ENCODE results near the gene BANP. TPM values are rescaled to one million over a fixed set of nuclear protein-coding genes. Genes with fewer than 3 reads are reported as not detected.
"Not testable (repeated sequence)": the region's sequence is repeated elsewhere in the genome, so short reads cannot be mapped to it uniquely, and the experiment has no call there.

Gene BANP
- total RNA-seq, 1 donor from 2014 or later = 29.7 TPM

DNA sequence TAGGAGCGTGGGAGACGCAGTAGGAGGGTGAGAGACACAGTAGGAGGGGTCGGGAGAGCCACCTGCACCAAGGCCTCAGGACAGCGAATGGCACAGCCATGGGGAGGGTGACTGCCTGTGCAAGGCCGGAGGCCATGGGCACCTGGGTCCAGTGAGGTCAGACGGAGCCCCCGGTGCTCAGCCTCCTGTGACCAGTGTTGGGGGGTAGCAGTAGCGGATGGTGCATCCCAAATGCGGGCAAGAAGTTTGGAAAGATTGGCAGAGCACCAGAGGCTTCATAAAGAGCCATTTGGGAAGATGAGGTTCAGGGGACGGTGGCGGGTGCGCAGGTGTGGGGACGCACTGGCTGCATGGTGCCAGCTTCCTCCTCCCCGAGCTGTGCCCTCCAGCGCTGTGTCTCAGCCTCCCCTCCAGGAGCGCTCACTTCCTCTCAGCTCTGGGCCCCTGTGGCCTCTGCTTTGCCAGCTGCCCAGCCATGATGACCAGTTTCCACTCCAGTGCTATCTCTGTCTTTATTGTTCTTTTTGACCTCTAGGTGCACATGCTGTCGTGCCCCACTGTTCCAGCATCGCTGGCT is 90.8 kb downstream of the BANP start:
- H3K36me3 ChIP-seq; H3K9me3 ChIP-seq; H3K27me3 ChIP-seq (ENCODE audit: low read depth); DNase-seq; H3K27ac ChIP-seq; H3K4me1 ChIP-seq; intact Hi-C loops (cut with DNase I); H3K4me3 ChIP-seq: not testable (repeated sequence)
- peak in 1 of 2 donors; percentile 45 for ATAC-seq

DNA sequence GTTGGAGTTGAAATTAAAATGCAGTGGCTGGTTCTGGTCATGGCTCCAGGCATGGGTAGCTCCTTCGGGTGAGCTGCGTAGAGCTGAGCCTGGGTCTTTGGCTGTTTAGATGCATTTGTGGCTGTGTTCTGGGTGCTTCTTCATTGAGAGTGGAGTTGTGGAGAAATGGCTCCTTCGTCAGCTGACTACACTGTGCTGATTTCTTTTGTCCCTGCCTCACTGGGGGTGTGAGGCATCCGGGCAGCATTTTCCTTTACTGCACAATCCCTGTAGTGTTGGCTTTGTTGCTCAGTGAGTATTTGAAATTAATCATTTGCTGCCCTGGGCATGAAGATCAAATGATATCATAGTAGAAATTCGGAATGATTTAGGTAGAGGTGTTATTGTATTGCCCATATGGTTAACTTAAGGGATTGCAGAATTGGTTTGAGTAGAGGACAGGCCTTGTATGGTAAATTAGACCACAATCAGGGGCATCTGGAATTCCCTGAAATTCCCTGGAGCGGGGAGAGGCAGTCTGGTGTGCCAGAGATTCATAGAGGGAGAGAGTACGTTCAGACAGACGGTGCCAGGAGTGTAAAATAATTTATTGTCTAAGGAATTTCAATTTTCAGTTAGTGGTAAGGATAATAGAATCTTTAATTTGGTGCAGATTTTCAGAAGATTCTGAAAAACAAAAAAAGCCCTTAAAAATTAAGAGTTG is 92.1 kb downstream of the BANP start:
- H3K4me1 ChIP-seq; H3K27me3 ChIP-seq (ENCODE audit: low read depth); intact Hi-C loops (cut with DNase I); H3K9me3 ChIP-seq; ATAC-seq; H3K4me3 ChIP-seq; H3K36me3 ChIP-seq; H3K27ac ChIP-seq; DNase-seq: not testable (repeated sequence)

DNA sequence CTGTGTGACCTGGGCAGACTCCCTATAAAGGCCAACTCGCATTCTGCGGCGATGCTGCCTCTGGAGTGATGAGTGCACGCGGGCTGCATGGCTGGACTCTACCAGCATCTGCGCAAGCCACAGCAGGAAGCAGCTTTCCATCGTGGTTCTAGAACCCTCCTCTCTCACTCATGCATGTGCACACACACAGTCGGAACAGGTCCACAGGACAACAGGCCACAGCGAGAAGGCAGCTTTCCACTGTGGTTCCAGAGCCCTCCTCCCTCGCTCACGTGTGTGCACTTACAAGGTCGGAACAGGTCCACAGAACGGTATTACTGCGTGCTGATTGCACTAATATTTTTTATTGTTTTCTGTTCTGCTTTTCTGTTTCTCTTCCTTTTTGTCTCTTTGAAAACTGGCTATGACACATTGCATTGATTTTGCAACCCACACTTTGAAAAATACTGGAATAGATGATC is 92.9 kb downstream of the BANP start:
- not testable (repeated sequence) for H3K4me1 ChIP-seq, H3K9me3 ChIP-seq
- peak; percentile 56 to 72 for ATAC-seq

DNA sequence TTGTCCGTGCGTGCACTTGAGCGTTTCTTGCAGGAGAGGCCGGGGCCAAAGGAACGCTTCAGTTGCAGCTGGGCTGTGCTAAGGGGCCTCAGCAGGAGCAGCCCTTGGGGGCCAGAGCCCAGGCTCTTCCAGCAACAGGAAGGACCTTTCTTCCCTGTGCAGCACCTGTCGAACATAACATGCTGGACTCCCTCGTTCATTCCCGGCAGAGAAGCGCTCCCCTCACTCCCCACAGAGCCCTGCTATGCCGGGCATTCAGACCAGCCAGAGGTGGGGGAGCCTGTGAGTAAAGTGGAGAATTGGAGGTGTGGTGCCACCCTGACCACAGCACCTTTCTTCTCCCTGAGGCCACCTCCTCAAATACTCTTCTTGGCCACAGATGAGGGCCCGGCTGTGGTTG is 94.1 kb downstream of the BANP start:
- H3K4me1 ChIP-seq; H3K4me3 ChIP-seq; DNase-seq; ATAC-seq; H3K27me3 ChIP-seq (ENCODE audit: low read depth); H3K27ac ChIP-seq; intact Hi-C loops (cut with DNase I); H3K9me3 ChIP-seq: not testable (repeated sequence)
- peaks cover 22% of the 10 kb centered on the region for H3K36me3 ChIP-seq

More for the DNA sequence above, 92.9 kb downstream of the BANP start:
- H3K27me3 ChIP-seq (ENCODE audit: low read depth); DNase-seq; intact Hi-C loops (cut with DNase I); H3K4me3 ChIP-seq; H3K27ac ChIP-seq: not testable (repeated sequence)
- peaks cover 11% of the 10 kb centered on the region for H3K36me3 ChIP-seq

DNA sequence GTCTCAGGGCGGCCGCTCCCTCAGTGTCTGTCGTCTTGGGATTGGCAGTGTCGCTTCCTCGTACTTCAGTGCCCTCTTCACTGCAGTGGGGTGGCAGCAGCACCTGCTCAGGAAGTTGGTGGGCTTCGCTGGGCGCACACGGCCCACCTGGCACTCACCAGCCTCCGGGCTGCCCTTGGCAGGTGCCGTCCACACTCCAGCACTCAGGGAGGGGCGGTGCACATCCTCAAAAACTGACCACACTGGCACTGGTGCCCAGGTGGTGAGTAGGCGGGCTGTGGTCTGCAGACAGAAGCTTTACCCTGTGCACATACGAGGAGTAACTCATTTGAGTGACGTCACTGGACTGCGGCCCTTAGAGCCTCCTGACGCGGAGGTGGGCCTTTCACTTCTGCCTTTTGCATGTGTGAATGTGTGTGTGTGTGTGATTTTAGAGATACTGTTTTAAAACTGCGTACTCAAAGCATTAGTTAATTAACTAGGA is 94.6 kb downstream of the BANP start:
- no peak overlapping the region for H3K4me3 ChIP-seq
- H3K36me3 ChIP-seq = peaks cover 27% of the 10 kb centered on the region
- no peaks in the 10 kb centered on the region for H3K27me3 ChIP-seq (ENCODE audit: low read depth)
- DNase-seq (no peak), ATAC-seq (peak in 1 of 2 donors; percentile 71)
- H3K27ac ChIP-seq = no peak overlapping the region
- H3K4me1 ChIP-seq = no peaks in the 10 kb centered on the region
- TF ChIP-seq, protein P1, sequence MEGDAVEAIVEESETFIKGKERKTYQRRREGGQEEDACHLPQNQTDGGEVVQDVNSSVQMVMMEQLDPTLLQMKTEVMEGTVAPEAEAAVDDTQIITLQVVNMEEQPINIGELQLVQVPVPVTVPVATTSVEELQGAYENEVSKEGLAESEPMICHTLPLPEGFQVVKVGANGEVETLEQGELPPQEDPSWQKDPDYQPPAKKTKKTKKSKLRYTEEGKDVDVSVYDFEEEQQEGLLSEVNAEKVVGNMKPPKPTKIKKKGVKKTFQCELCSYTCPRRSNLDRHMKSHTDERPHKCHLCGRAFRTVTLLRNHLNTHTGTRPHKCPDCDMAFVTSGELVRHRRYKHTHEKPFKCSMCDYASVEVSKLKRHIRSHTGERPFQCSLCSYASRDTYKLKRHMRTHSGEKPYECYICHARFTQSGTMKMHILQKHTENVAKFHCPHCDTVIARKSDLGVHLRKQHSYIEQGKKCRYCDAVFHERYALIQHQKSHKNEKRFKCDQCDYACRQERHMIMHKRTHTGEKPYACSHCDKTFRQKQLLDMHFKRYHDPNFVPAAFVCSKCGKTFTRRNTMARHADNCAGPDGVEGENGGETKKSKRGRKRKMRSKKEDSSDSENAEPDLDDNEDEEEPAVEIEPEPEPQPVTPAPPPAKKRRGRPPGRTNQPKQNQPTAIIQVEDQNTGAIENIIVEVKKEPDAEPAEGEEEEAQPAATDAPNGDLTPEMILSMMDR (IDR thresholded peaks at IDR 0.05) = no peak
- no peaks in the 10 kb centered on the region for H3K9me3 ChIP-seq
- intact Hi-C loops (cut with DNase I) = no loop called here

DNA sequence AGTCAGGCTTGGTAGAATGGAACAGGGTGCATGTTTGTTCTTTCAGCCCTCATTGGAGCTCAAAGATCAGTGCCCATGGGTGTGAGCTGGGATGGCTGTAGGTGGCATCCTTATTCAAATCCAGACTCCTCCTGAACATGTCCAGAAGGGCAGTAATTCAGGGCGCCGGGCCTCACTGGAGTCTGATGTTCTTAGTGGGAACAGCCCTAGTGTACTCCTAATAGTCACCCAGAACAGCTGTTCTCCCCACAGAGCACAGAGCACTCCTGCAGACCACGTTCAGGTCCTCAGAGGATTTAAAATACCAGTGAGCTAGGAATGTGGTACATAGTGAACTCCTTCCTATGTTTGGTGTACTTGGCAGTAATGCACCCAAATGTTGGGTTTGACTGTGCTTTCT is 96.2 kb downstream of the BANP start:
- TF ChIP-seq, protein P1 (IDR thresholded peaks at IDR 0.05) = no peak
- intact Hi-C loops (cut with DNase I) = no loop called here
- no peak overlapping the region for H3K4me3 ChIP-seq
- no peak for DNase-seq
- no peak overlapping the region for H3K27ac ChIP-seq
- H3K27me3 ChIP-seq (ENCODE audit: low read depth) = no peaks in the 10 kb centered on the region
- no peaks in the 10 kb centered on the region for H3K9me3 ChIP-seq
- H3K4me1 ChIP-seq = no peaks in the 10 kb centered on the region
- no peak for ATAC-seq
- H3K36me3 ChIP-seq = peaks cover 40% of the 10 kb centered on the region

DNA sequence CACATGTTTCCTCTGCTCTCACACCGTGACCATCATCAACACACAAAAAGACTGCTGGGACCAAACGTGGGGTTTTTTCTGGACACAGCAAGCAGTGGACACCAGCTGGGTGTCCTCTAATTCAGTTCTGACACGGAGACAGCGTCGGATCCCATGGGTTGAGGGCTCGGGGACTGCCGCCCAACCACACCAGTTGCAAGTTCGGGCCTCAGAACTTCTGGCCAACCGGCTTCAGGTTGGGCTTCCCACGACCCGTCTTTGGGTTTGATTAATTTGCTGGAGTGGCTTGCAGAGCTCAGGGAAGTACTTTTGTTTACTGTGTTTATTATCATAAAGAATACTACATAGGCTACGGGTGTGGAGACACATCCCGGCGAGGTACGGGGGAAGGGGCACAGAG is 97.8 kb downstream of the BANP start:
- Histone ChIP-seq H3K27me3 (ENCODE audit: low read depth) (no peaks in the 10 kb centered on the region), H3K27ac (no peak overlapping the region), H3K4me3 (no peak overlapping the region), H3K4me1 (no peaks in the 10 kb centered on the region), H3K9me3 (no peaks in the 10 kb centered on the region), H3K36me3 (peaks cover 44% of the 10 kb centered on the region)
- intact Hi-C loops (cut with DNase I) = no loop called here
- TF ChIP-seq, protein P1 (IDR thresholded peaks at IDR 0.05) = no peak
- ATAC-seq (no peak), DNase-seq (no peak)

Data from lower lobe of right lung (tissue), 2 donors.